H1 (cell line): Measurements from ENCODE around the gene HMCN2. TPM values are rescaled to one million over a fixed set of nuclear protein-coding genes. Genes with fewer than 3 reads are reported as not detected.

Source experiments
- CTCF ChIA-PET: fragments of 300-600 bp; sonication (Branson Sonifier 250); formaldehyde crosslinking; loops from one replicate; lab custom pipeline; 2021; ENCODE audit not compliant: partially characterized antibody; lab: Charles Lee
- POLR2A ChIA-PET: fragments of 300-600 bp; sonication (Branson Sonifier 250); formaldehyde crosslinking; loops from one replicate; lab custom pipeline; 2021; ENCODE audit warnings: inconsistent platforms; ENCODE audit not compliant: partially characterized antibody; lab: Charles Lee
- DNase-seq, 2 experiments: peaks; one replicate each; pipeline versions ENCODE4 v3.0.0 to v3.0.0-alpha.2; 2010 to 2022; ENCODE audit warnings: low spot score in 2 of 2, low read depth in 1 of 2, mixed read lengths in 1 of 2
- FAIRE-seq: peaks from 2 replicates; lab custom pipeline; 2011; peaks lifted over from hg19 to GRCh38; lab: Jason Lieb, UNC
- H2AFZ ChIP-seq: 2 replicates; pipeline ENCODE4 v1.8.1; 2012; ENCODE audit warnings: low read length, inconsistent platforms
- H2AK5ac ChIP-seq: 2 replicates; pipeline ENCODE4 v1.6.1; 2013; ENCODE audit warnings: low read depth, low read length
- H2BK120ac ChIP-seq: replicated peaks from 2 replicates; pipeline ENCODE3; 2013; ENCODE audit warnings: low read depth, low read length, inconsistent platforms
- H2BK12ac ChIP-seq: 2 replicates; pipeline ENCODE4 v1.6.1; 2013; ENCODE audit warnings: low read depth, low read length
- H2BK15ac ChIP-seq: 2 replicates; pipeline ENCODE4 v1.6.1; 2013; ENCODE audit warnings: low read length
- H2BK20ac ChIP-seq: 2 replicates; pipeline ENCODE4 v1.6.1; 2013; ENCODE audit warnings: low read length
- H2BK5ac ChIP-seq: 2 replicates; pipeline ENCODE4 v1.6.1; 2013; ENCODE audit warnings: low read depth, low read length
- H3K14ac ChIP-seq: 2 replicates; pipeline ENCODE4 v1.6.1; 2013; ENCODE audit warnings: inconsistent platforms; ENCODE audit not compliant: insufficient read length
- H3K18ac ChIP-seq: 2 replicates; pipeline ENCODE4 v1.6.1; 2013; ENCODE audit warnings: low read length; ENCODE audit errors: extremely low read depth
- H3K23ac ChIP-seq: 2 replicates; pipeline ENCODE4 v1.6.1; 2013; ENCODE audit warnings: inconsistent platforms; ENCODE audit not compliant: insufficient read length
- H3K23me2 ChIP-seq: 2 replicates; pipeline ENCODE4 v1.6.1; 2013; ENCODE audit warnings: low read depth, low read length
- H3K27ac ChIP-seq: 2 replicates; pipeline ENCODE4 v1.6.1; 2011; ENCODE audit warnings: low read depth, low read length, inconsistent platforms
- H3K27me3 ChIP-seq, 4 experiments: replicated peaks in 1 of 4; 1 replicate in 1 of 4; 2 replicates in 3 of 4; pipeline versions ENCODE4 v1.6.1 to v1.8.1; 2011 to 2013; ENCODE audit warnings: low read length in 3 of 4, mild to moderate bottlenecking in 3 of 4, inconsistent platforms in 2 of 4, mixed read lengths in 2 of 4, moderate library complexity in 1 of 4; ENCODE audit not compliant: control insufficient read depth in 3 of 4, insufficient read depth in 3 of 4; ENCODE audit errors: extremely low read depth in 1 of 4
- H3K36me3 ChIP-seq, 4 experiments: 2 replicates each; pipeline versions ENCODE4 v1.6.1 to v1.8.1; 2011 to 2013; ENCODE audit warnings: mild to moderate bottlenecking in 4 of 4, low read length in 3 of 4, moderate library complexity in 2 of 4, control low read depth in 1 of 4, inconsistent platforms in 1 of 4; ENCODE audit not compliant: insufficient read depth in 4 of 4, control insufficient read depth in 2 of 4
- H3K4ac ChIP-seq: replicated peaks from 2 replicates; pipeline ENCODE3; 2013; ENCODE audit warnings: low read length, low read depth, mixed read lengths, inconsistent platforms; ENCODE audit not compliant: insufficient read length
- H3K4me1 ChIP-seq, 4 experiments: replicated peaks in 1 of 4; 1 replicate in 1 of 4; 2 replicates in 3 of 4; pipeline versions ENCODE4 v1.6.1 to v1.8.1; 2011 to 2013; ENCODE audit warnings: low read length in 3 of 4, inconsistent platforms in 2 of 4, mixed read lengths in 1 of 4; ENCODE audit not compliant: insufficient read depth in 4 of 4, control insufficient read depth in 3 of 4
- H3K4me2 ChIP-seq, 2 experiments: 2 replicates each; pipeline versions ENCODE4 v1.6.1 to v1.8.1; 2011 to 2013; ENCODE audit warnings: low read depth in 2 of 2, low read length in 2 of 2, control low read depth in 1 of 2, inconsistent platforms in 1 of 2, mild to moderate bottlenecking in 1 of 2; ENCODE audit not compliant: insufficient read depth in 1 of 2
- H3K4me3 ChIP-seq, 4 experiments: fragments of 200-600, 300-600 bp in 1 of 4; sonication (generic), shearing (Covaris generic), sonication (Bioruptor Twin) in 1 of 4; 2 replicates each; pipeline versions ENCODE4 v1.5.1 to v1.8.1; 2011 to 2016; ENCODE audit warnings: low read length in 4 of 4, low read depth in 3 of 4, control low read depth in 2 of 4, inconsistent platforms in 2 of 4, mild to moderate bottlenecking in 2 of 4, mixed read lengths in 1 of 4, moderate library complexity in 1 of 4; ENCODE audit not compliant: insufficient read depth in 2 of 4; ENCODE audit errors: extremely low read depth in 1 of 4
- H3K56ac ChIP-seq: replicated peaks from 2 replicates; pipeline ENCODE3; 2013; ENCODE audit warnings: low read depth, mild to moderate bottlenecking, mixed read lengths, low read length, inconsistent platforms; ENCODE audit not compliant: insufficient read length
- H3K79me1 ChIP-seq: 2 replicates; pipeline ENCODE4 v1.6.1; 2013; ENCODE audit warnings: low read depth, low read length, control low read depth
- H3K79me2 ChIP-seq, 2 experiments: 2 replicates each; pipeline versions ENCODE4 v1.6.1 to v1.8.1; 2012 to 2013; ENCODE audit warnings: low read length in 2 of 2, mild to moderate bottlenecking in 2 of 2, inconsistent platforms in 1 of 2; ENCODE audit not compliant: insufficient read depth in 2 of 2, control insufficient read depth in 1 of 2
- H3K9ac ChIP-seq, 4 experiments: replicated peaks in 1 of 4; 1 replicate in 1 of 4; 2 replicates in 3 of 4; pipeline versions ENCODE4 v1.6.1 to v1.8.1; 2011 to 2013; ENCODE audit warnings: low read depth in 3 of 4, low read length in 3 of 4, control low read depth in 2 of 4, mild to moderate bottlenecking in 2 of 4, moderate library complexity in 2 of 4, inconsistent platforms in 1 of 4; ENCODE audit errors: extremely low read depth in 1 of 4
- H3K9me3 ChIP-seq, 2 experiments: 2 replicates each; pipeline versions ENCODE4 v1.6.1 to v1.8.1; 2012 to 2013; ENCODE audit warnings: mild to moderate bottlenecking in 2 of 2, moderate library complexity in 2 of 2, control low read depth in 1 of 2, inconsistent platforms in 1 of 2, low read depth in 1 of 2, low read length in 1 of 2, mixed read lengths in 1 of 2; ENCODE audit not compliant: insufficient read depth in 2 of 2
- H4K20me1 ChIP-seq, 2 experiments: replicated peaks in 1 of 2; 2 replicates each; pipeline versions ENCODE3 to v1.8.1; 2011 to 2013; ENCODE audit warnings: inconsistent platforms in 2 of 2, low read length in 2 of 2, mild to moderate bottlenecking in 1 of 2; ENCODE audit not compliant: insufficient read depth in 2 of 2, control insufficient read depth in 1 of 2
- H4K5ac ChIP-seq: 2 replicates; pipeline ENCODE4 v1.6.1; 2013; ENCODE audit warnings: low read length, low read depth, mixed read lengths, inconsistent platforms; ENCODE audit not compliant: insufficient read length
- H4K8ac ChIP-seq: 2 replicates; pipeline ENCODE4 v1.8.0; 2013; ENCODE audit warnings: mild to moderate bottlenecking, moderate library complexity, low read length, inconsistent platforms; ENCODE audit not compliant: insufficient read depth; ENCODE audit errors: extremely low read depth
- H4K91ac ChIP-seq: replicated peaks from 2 replicates; pipeline ENCODE3; 2013; ENCODE audit warnings: low read length, mixed read lengths, inconsistent platforms; ENCODE audit not compliant: insufficient read length
- KDM4A ChIP-seq: IDR thresholded peaks from one replicate; pipeline ENCODE4 v1.7.1; 2012; ENCODE audit warnings: low read depth, mild to moderate bottlenecking, moderate library complexity, low read length, inconsistent platforms; ENCODE audit not compliant: severe bottlenecking
- WGBS, 2 experiments: shearing (Covaris generic) in 1 of 2; methylation state at CpG; one replicate each; pipeline versions ENCODE4 v1.1.6 to v1.1.7; 2013 to 2015; ENCODE audit warnings: low lambda C conversion rate in 2 of 2, mixed read lengths in 2 of 2, inconsistent platforms in 1 of 2, low coverage in 1 of 2, missing lambda C conversion rate in 1 of 2; ENCODE audit not compliant: insufficient replicate concordance in 2 of 2, insufficient coverage in 1 of 2, insufficient read length in 1 of 2; ENCODE audit errors: extremely low coverage in 1 of 2, missing lambda C conversion rate in 1 of 2; 5-methylcytosine and 5-hydroxymethylcytosine counted together
- polyA plus RNA-seq, 7 experiments: library from polyadenylated mRNA; depleted of rRNA in 3 of 7; stranded (reverse) in 5 of 7; unstranded in 2 of 7; fragments of >200 nt in 5 of 7; fragments of 200-250 nt in 2 of 7; gene quantifications; 1 replicate in 5 of 7; 2 replicates in 1 of 7; 4 replicates in 1 of 7; pipeline versions ENCODE4 v1.2.1 to v1.2.3, GENCODE V29; 2011 to 2013; ENCODE audit warnings: missing spikeins in 2 of 7, mixed read lengths in 2 of 7
- total RNA-seq: library from RNA; stranded (reverse); fragmentation: NEBNext Ultra II Directional; extraction: Animal tissue kit (Norgen Biotek cat#: 25700); gene quantifications from 2 replicates; pipeline ENCODE4 v1.2.1, GENCODE V29; 2021

Gene HMCN2
- total and polyA plus RNA-seq, 2 of the 8 experiments (the other 6 are each of a cell fraction or from before 2014, with no cell fraction given), result 5.0 to 9.1 TPM

DNA sequence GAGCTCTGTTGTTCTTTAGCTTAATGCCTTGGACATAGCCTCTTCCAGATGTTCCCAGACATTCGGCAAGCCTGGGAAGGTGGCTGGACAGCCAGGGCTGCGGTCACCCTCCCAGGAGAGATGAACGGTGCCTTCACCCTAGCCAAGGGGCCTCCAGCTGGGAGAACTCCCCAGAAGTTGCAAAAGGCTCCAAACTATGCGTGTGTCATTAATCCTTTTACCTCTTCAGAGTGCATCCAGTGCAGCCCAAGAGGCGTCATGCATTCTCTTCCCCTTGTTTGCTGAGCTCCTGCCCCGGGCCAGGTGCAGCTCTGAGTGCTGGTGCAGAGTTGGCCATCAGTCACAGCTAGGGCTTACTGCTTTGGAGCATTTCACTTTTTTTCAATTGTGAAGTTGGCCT is 22.8 kb downstream of the HMCN2 start:
- H3K23ac ChIP-seq, result no peak overlapping the region
- no peak overlapping the region for H2AFZ ChIP-seq
- DNase-seq, result no peak
- H3K36me3 ChIP-seq, result 0 out of 8 replicates have a peak, but pooled peaks cover 0 to 3% (median 0%) of the 10 kb centered on the region in 4 experiments
- H3K79me1 ChIP-seq, result no peaks in the 10 kb centered on the region
- H3K9me3 ChIP-seq, result no peaks in the 10 kb centered on the region
- peaks cover 0 to 15% (median 7%) of the 10 kb centered on the region in 4 experiments; a peak in 5 of 7 replicates for H3K4me1 ChIP-seq
- no peaks in the 10 kb centered on the region for H3K27me3 ChIP-seq
- H4K5ac ChIP-seq, result no peak overlapping the region
- H3K4ac ChIP-seq, result no peak overlapping the region
- no peak overlapping the region for H3K4me3 ChIP-seq
- POLR2A ChIA-PET, result interaction anchor here (1.0 to 2.1 kb wide), 4 partner anchors 9 to 27 kb away, joined by 3 to 5 read pairs (median 4); no protein-coding TSS in a partner anchor
- no peak overlapping the region for H4K91ac ChIP-seq
- no peak overlapping the region for H2BK12ac ChIP-seq
- 92% methylated on average over 6 of the region's 6 CpGs; no CpG with 5 or more reads in 1 of the 2 experiments for WGBS, 2 experiments
- no peak overlapping the region for H3K27ac ChIP-seq
- no peak overlapping the region for H2BK5ac ChIP-seq
- H3K23me2 ChIP-seq, result no peaks in the 10 kb centered on the region
- no peaks in the 10 kb centered on the region for H3K79me2 ChIP-seq
- no peak overlapping the region for H2BK120ac ChIP-seq
- FAIRE-seq, result no peak
- CTCF ChIA-PET, result interaction anchor here (0.5 to 3.6 kb wide), 16 partner anchors 9 to 834 kb away, joined by 3 to 14 read pairs (median 3); no protein-coding TSS in a partner anchor
- H3K4me2 ChIP-seq, result no peak overlapping the region; a peak in 1 of 4 replicates
- no peak overlapping the region for H3K56ac ChIP-seq
- no peak overlapping the region for H3K9ac ChIP-seq
- no peak overlapping the region for H2BK15ac ChIP-seq
- no peak overlapping the region for H2AK5ac ChIP-seq
- no peak overlapping the region for H4K8ac ChIP-seq
- TF ChIP-seq KDM4A, result no peak
- H3K14ac ChIP-seq, result no peak overlapping the region
- no peaks in the 10 kb centered on the region for H4K20me1 ChIP-seq
- no peak overlapping the region for H2BK20ac ChIP-seq
- no peak overlapping the region for H3K18ac ChIP-seq
